GM18517 (cell line): ENCODE measurements around the gene PTPRM.

Source experiments
- ATAC-seq: cut with Tn5 transposase; IDR thresholded peaks from one replicate; pipeline ENCODE4 v1.9.1; 2021; ENCODE audit warnings: mild to moderate bottlenecking, moderate library complexity; ENCODE audit not compliant: unreplicated experiment

The PTPRM gene

DNA sequence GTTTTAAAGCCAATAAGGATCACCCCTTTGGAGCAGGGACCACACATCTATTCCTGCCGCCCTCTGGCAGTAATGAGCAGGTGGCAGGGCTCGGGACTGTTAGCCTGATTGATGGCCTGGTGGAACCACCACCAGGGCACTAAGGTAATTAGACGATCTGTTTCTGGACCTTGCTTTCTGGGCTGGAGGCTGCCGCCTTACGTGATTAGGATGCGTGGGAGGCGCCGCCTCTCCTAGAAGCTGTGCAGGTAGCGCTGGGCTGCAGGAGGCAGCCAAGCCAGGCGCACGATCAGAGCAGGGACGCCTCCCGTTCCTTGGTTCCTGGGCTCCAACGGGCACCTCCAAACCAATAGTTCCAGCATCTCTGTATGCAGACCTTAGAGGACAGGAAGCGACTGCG lies 799.5 kb downstream of the PTPRM start:
- ATAC-seq: no peak

DNA sequence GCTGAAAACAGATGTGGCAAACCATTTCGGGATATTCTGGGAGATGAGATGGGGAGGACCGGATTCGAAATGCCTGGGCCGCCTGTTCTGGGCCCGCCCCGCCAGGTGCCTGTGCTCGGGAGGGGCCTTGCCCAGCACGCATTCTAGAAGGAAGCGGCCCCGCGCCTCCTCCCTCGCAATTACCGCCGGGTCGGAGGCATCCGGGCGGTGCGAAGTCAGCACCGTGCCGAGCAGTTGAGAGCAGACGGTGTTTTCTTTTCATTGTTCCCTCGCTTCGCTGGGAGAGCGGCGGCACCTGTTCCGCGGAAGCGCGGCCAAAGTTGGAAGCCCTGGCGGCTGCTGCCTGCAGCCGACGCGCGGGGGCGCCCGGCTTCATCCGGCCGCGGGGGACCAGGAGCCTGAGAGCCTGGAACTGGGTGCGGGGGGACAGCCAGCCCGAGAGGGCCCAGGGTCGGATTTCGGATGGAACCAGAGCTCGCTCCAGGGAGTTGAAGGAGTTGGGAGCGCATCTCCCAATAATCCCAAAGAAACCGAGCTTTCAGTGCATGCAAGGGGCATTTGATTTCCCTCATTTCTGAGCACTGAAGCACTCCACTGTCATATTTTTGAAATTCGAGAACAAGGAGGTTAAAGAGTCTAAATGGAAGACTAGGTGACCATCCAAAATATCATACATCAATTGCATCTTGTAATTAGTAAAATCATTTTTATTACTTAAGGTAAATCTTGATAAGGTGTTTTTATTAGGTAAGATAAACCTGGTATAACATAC lies 800.3 kb downstream of the PTPRM start:
- ATAC-seq: no peak

GRCh38 chr18:8368512-8369217 lies 801.5 kb downstream of the PTPRM start:
- ATAC-seq: no peak

DNA sequence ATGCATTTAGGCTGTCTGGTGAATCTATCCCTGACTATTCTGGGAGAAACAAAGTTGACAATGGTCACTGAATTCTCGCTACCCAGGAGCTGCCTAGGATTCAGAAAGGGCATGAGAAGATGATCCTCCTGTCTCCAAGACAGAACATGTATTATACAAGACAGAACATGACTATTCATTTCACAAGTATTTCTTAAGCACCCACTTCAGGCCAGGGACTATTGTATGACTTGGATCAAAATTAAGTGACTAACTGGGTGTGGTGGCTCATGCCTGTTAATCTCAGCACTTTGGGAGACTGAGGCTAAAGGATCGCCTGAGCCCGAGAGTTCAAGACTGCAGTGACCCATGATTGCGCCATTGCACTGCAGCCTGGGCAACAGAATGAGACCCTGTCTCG lies 806.4 kb downstream of the PTPRM start:
- no peak for ATAC-seq

DNA sequence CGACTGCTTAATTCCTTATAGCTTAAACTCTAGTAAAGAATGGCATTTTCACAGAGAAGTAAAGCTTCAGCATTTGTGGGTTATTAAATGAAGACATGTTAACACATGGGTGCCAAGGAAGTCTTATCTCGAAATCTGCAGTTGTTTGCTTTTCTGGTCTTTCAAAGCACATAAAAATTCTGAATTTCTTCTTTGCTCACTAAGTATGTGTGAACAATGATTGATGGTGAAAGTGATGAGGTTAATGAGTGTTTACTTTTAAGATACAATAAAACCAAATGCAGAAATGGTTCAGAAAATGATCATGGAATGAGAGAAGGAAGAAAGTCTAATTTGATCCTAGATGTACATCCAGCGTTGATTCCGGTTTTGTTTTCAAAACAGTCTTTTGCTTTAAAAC lies 807.6 kb downstream of the PTPRM start:
- ATAC-seq: no peak

GRCh38 chr18:8375249-8375648 lies 808.1 kb downstream of the PTPRM start:
- ATAC-seq: no peak

DNA sequence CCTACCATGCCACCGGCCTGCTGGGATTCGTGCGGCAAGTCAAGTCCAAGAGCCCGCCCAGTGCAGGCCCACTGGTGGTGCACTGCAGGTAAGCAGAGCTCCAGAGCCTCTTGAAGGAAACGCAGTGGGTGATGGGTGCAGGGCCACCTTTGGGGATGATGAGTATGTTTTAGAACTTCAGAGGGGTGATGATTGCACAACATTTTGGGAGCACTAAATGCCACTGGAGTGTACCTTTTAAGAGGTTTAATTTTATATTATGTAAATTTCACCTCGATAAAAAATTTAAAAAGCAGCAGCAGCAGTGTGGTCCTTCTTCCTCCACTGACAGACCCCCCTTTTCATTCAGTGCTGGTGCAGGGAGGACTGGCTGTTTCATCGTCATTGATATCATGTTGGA lies 809.0 kb downstream of the PTPRM start:
- no peak for ATAC-seq

- ATAC-seq: no peak
Measured at GRCh38 chr18:8379187-8379941, 812.2 kb downstream of the PTPRM start.

DNA sequence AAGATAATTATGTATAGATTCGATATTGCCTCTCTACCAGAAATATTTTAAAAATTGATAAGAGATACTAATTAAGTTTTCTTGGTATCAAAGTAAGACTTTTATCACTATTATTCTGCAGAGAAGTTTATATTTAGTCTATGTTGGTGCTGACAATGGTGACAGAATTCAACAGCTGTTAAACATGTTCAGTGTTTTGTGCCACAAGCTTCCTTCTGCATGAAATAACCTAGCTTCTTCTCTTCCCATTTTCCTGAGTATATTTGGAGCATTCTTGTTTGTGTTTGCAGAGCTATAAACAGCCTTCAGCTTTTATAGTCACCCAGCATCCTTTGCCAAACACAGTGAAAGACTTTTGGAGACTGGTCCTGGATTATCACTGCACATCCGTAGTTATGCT lies 812.9 kb downstream of the PTPRM start:
- no peak for ATAC-seq

DNA sequence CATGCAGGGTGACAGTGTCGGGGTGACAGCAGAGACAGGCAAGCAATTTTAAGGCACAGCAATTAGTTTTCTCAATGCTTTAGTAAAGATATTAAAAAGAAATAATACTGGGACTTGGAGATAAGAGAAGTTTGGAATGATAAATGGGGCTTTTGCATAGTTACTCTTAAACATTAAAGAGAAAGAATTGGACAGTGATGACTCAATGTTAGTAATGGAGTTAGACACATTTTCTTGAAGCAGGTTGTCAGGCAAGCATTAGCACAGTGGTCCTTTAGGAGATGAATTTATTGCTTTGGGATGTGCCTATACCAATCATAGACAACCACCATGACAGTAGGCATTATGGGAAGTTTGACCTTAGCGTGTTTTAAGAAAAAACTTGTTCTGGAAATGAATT lies 813.8 kb downstream of the PTPRM start:
- no peak for ATAC-seq

DNA sequence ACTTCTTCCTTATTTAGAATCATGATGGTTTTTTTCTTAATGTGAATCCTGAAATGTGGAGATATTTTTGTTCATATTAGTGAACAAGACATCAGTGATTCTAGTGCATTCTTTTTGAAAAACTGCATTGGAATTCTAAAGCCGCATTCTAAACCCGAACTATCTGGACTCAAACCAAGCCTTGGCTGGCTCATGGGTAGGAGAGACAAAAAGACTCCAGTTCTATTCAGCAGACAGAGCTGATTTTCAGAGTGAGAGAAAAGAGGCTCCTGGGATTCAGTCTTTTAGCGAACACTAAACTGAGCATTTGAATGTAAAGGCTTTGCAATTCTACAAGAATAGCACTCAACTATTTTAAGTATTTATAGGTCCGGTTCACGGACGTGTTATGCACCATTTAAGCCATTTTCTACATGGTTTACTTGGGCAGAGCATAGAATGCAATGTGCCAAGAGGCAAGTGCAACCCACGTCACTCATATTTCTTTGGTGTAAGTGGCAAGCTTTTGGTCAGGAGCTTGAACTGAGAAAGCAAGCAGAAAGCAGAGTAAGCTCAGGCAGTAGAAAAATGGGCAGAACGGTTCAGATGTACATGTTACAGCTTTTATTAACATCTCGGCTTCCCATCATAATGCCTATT lies 814.8 kb downstream of the PTPRM start:
- no peak for ATAC-seq

DNA sequence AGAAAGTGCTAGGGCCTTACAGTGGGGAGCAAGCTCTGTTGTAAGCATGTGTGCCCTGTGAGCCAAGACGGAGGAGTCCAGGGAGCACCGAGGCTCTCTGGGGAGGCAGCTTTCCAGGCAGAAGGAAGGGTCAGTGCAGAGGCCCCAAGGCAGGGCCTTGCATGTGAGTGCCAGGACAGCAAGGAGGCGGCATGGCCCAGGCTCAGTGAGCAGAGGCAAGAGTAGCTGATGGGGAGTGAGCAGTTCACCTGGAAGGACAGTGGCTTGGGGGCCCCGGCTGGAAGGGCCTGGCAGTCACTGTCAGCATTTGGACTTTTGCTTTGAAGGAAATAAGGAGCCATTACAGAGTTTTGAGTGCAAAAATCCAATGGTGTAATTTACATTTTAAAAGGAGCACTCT lies 818.3 kb downstream of the PTPRM start:
- no peak for ATAC-seq

GRCh38 chr18:8386669-8387380 lies 819.7 kb downstream of the PTPRM start:
- ATAC-seq: no peak

GRCh38 chr18:8389391-8390340 lies 822.5 kb downstream of the PTPRM start:
- ATAC-seq: peak; percentile 55

DNA sequence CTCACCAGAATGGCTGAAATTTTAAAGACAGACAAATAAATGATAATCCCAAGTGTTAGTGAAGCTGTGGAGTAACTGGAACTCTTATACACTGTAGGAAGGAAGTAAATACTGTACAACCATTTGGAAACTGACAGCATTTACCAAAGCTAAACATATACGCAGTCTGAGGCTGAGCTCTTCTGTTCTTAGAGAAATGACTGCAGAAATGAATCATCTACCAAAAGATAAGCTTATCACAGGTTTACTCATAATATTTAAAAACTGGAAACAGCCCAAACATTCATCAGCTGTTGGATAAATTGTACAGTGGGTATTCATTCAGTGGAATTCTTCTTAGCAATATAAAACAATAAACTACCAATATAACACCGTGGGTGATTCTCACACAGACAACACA lies 824.0 kb downstream of the PTPRM start:
- no peak for ATAC-seq

DNA sequence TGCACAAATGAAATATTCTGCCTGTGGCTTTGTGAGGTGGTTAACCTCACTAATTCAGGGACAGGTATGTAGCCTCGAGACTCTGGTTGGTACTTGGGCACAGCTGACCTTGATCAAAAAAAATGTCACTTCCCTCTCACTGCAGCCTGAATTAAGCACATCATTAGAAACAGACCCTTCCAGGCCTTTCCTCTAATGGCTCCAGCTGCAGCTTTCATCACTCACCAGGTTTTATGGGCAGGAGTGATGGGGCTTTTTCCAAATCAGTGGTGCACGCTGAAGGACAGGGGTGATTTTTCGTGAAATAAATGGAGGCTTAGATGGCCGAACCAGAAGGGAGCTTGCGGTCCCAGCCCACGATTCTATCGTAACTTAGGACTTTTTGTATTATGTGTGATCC lies 829.1 kb downstream of the PTPRM start:
- ATAC-seq: no peak

- no peak for ATAC-seq
Measured at GRCh38 chr18:8397034-8397433, 829.9 kb downstream of the PTPRM start.

DNA sequence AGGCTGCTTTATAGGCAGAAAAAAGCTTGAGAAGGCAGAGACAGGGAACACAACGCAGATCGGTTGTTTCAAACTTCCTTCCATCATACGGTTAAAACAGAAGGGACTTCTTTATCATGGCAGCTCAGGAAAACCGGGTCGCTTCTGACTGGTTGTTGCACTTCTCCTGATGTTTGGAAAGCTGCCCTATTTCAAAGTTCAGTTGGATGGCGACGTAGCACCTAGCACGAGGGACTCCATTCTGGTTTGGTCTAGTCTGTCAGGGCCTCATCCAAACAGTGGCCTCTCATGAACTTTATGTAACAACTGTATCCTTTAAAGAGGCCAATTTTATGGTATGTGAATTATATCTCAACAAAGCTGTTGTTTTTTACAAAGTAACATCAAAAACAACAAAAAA lies 832.0 kb downstream of the PTPRM start:
- ATAC-seq: no peak

DNA sequence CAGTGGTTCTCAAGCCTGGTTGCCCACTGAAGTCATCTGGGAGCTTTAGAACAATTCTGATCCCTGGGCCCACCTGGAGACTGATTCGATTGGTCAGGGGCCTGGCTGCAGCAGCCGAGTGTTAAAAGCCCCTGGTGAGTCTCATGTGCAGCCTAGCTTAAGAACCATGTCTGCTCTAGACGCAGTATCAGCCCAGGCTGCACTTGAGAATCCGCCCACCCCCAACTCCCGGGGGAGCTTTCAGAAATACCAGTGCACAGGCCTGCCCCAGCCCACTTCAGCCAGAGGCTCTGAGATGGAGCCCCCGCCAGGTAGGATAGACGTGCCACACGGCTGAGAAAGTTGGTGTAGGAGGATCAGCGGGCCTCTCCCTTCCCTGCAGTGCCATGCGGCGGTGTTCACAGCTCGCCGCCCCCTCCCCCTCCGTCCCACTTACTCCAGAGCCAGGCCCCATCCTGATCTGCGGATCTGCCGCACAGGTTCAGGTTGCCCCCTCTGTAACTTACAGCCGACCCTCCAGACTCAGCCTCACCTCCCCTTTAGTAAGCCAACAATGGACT lies 833.2 kb downstream of the PTPRM start:
- ATAC-seq: no peak
